NT2/D1 (cell line): ENCODE data around the gene SMTNL1.

Experiments
- DNase-seq: peaks from one replicate; pipeline ENCODE4 v3.0.0-alpha.2; 2011; ENCODE audit warnings: low read depth, low spot score
- H3K27me3 ChIP-seq: 2 replicates; pipeline ENCODE4 v1.6.0; 2011; ENCODE audit warnings: mild to moderate bottlenecking; ENCODE audit not compliant: insufficient read length, insufficient read depth
- H3K36me3 ChIP-seq: 2 replicates; pipeline ENCODE4 v1.6.1; 2011; ENCODE audit warnings: mild to moderate bottlenecking, low read length, mixed read lengths; ENCODE audit not compliant: insufficient read depth, insufficient read length
- H3K4me1 ChIP-seq: 2 replicates; pipeline ENCODE4 v1.5.1; 2011; ENCODE audit not compliant: insufficient read depth, insufficient read length
- H3K4me3 ChIP-seq: 2 replicates; pipeline ENCODE4 v1.5.1; 2011; ENCODE audit warnings: low read depth; ENCODE audit not compliant: insufficient read length
- H3K9ac ChIP-seq: 2 replicates; pipeline ENCODE4 v1.6.0; 2011; ENCODE audit warnings: low read depth; ENCODE audit not compliant: insufficient read length
- H3K9me3 ChIP-seq: 2 replicates; pipeline ENCODE4 v1.5.1; 2011; ENCODE audit warnings: mild to moderate bottlenecking, low read length; ENCODE audit not compliant: insufficient read depth
- SUZ12 ChIP-seq: IDR thresholded peaks from 2 replicates; pipeline ENCODE4 v1.6.1; 2011; ENCODE audit not compliant: insufficient read length, insufficient read depth; ENCODE audit errors: extremely low read depth
- YY1 ChIP-seq: IDR thresholded peaks from 2 replicates; pipeline ENCODE4 v1.6.1; 2011; ENCODE audit not compliant: insufficient read length, insufficient read depth
- ZNF274 ChIP-seq: IDR thresholded peaks from 2 replicates; pipeline ENCODE4 v1.6.1; 2011; ENCODE audit warnings: mild to moderate bottlenecking, low read depth, low read length

The SMTNL1 gene

DNA sequence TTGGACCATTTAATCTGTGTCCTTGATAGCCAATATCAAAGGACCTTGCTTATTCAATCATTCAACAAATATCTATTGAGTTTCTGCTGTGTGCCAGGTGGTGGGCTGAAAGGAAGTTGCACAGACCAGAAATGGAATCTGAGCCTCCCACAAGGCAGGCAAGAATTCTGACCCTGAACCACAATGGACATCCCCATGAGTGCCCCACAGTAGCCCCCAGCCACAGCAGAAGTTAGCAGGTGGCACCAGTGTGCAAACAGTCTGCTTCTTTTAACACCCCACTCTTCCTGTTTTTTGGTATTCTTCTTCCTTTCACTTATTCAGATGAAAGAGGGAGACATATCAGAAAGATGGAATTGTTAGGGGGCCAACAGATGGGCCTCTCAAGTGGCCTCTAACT, 47.9 kb downstream of the SMTNL1 start:
- Histone ChIP-seq H3K36me3 (no peaks in the 10 kb centered on the region), H3K4me3 (no peak overlapping the region), H3K27me3 (no peaks in the 10 kb centered on the region), H3K9ac (no peak overlapping the region), H3K9me3 (peaks cover 9% of the 10 kb centered on the region; the same call in 1 of the 2 replicates), H3K4me1 (no peaks in the 10 kb centered on the region)
- no peak for DNase-seq
- TF ChIP-seq ZNF274: no peak
- no peak for TF ChIP-seq YY1
- no peak for TF ChIP-seq SUZ12

- no peaks in the 10 kb centered on the region for H3K4me1 ChIP-seq
- TF ChIP-seq YY1 (no peak), SUZ12 (no peak), ZNF274 (no peak)
- no peaks in the 10 kb centered on the region for H3K27me3 ChIP-seq
These were observed 49.4 kb downstream of the SMTNL1 start for GRCh38 chr11:57586711-57587245.

DNA sequence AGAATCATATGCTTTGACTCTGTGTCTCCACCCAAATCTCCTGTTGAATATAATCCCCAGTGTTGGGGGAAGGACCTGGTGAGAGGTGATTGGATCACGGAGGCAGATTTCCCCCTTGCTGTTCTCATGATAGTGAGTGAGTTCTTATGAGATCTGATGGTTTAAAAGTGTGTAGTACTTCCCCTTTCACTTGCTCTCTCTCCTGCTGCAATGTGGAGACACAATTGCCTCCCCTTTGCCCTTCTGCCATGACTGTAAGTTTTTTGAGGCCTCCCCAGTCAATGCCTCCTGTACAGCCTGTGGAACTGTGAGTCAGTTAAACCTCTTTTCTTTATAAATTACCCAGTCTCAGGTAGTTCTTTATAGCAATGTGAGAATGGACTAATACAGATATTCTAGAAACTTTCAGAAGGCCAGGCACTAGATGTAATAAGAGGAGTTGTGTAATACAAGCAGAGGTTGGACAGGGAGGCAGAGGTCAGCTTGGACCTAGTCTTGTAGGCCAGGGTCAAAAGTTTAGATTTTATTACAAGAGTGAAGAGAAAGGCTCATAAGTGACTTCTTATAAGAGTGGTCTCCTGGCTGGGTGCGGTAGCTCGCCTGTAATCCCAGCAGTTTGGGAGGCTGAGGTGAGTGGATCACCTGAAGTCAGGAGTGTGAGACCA, 50.8 kb downstream of the SMTNL1 start:
- Histone ChIP-seq H3K4me3 (no peak overlapping the region), H3K9me3 (peaks cover 9% of the 10 kb centered on the region; the same call in 1 of the 2 replicates), H3K36me3 (no peaks in the 10 kb centered on the region), H3K9ac (no peak overlapping the region), H3K4me1 (no peaks in the 10 kb centered on the region), H3K27me3 (peaks cover 2% of the 10 kb centered on the region)
- no peak for DNase-seq
- no peak for TF ChIP-seq ZNF274
- no peak for TF ChIP-seq SUZ12
- TF ChIP-seq YY1: no peak

More at GRCh38 chr11:57586711-57587245, 49.4 kb downstream of the SMTNL1 start:
- peaks cover 9% of the 10 kb centered on the region; the same call in 1 of the 2 replicates for H3K9me3 ChIP-seq
- no peak overlapping the region for H3K4me3 ChIP-seq
- H3K9ac ChIP-seq: no peak overlapping the region
- DNase-seq: no peak
- H3K36me3 ChIP-seq: no peaks in the 10 kb centered on the region

GRCh38 chr11:57596266-57596885, 59.0 kb downstream of the SMTNL1 start:
- Histone ChIP-seq H3K4me3 (no peak overlapping the region), H3K4me1 (no peaks in the 10 kb centered on the region), H3K36me3 (no peaks in the 10 kb centered on the region), H3K9ac (no peak overlapping the region), H3K9me3 (no peaks in the 10 kb centered on the region), H3K27me3 (peaks cover 2% of the 10 kb centered on the region)
- DNase-seq: no peak
- TF ChIP-seq SUZ12 (no peak), YY1 (no peak), ZNF274 (no peak)

GRCh38 chr11:57597461-57597915, 60.1 kb downstream of the SMTNL1 start, which contains the start of gene SERPING1:
SERPING1 (plus strand) TSS chr11:57597685; CDS start chr11:57598271, 586 bp downstream.
- peak within 1 kb of the TSS; percentile 52 for H3K4me3 ChIP-seq
- H3K27me3 ChIP-seq: peaks cover 2% of the 10 kb centered on the region
- no peak for DNase-seq
- H3K4me1 ChIP-seq: peaks cover 3% of the 10 kb centered on the region
- H3K36me3 ChIP-seq: no peaks in the 10 kb centered on the region
- H3K9me3 ChIP-seq: no peaks in the 10 kb centered on the region
- H3K9ac ChIP-seq: peak within 1 kb of the TSS; percentile 79
- no peak for TF ChIP-seq ZNF274
- no peak for TF ChIP-seq SUZ12
- no peak for TF ChIP-seq YY1

GRCh38 chr11:57597916-57598830, 60.8 kb downstream of the SMTNL1 start:
- Histone ChIP-seq H3K36me3 (no peaks in the 10 kb centered on the region), H3K9me3 (no peaks in the 10 kb centered on the region), H3K4me1 (peaks cover 3% of the 10 kb centered on the region), H3K4me3 (peak overlapping the region; percentile 52), H3K9ac (peak overlapping the region; percentile 79), H3K27me3 (no peaks in the 10 kb centered on the region)
- DNase-seq: peak; percentile 77
- TF ChIP-seq SUZ12 (no peak), YY1 (no peak), ZNF274 (no peak)
